Measurements from ENCODE around the gene CRELD1.
"Not testable (repeated sequence)": the region's sequence is repeated elsewhere in the genome, so short reads cannot be mapped to it uniquely, and the experiment has no call there.

CRELD1 gene

GRCh38 chr3:9932843-9933560 is 632 bp upstream of the CRELD1 start:
- DNase-seq (ENCODE audit: low read depth in 1 of 2, low spot score in 1 of 2): peak; percentile 75 to 84

DNA sequence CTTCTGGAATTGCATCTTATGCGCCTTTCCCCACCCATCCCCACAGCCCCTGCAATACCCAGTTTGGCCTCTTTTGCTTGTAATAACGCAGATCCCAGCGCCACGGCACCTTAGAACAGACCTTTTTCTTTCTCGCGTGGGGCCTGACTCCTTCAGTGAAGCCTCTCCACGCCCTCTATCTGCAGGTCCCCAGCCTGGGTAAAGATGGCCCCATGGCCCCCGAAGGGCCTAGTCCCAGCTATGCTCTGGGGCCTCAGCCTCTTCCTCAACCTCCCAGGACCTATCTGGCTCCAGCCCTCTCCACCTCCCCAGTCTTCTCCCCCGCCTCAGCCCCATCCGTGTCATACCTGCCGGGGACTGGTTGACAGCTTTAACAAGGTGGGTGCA is 594 bp downstream of the CRELD1 start:
- no peak for DNase-seq (ENCODE audit: low read depth in 1 of 2, low spot score in 1 of 2)

GRCh38 chr3:9934993-9935392 is 1.4 kb downstream of the CRELD1 start:
- DNase-seq (ENCODE audit: low read depth in 1 of 2, low spot score in 1 of 2): no peak

- no peak for DNase-seq (ENCODE audit: low read depth in 1 of 2, low spot score in 1 of 2)
These were observed 2.4 kb downstream of the CRELD1 start for GRCh38 chr3:9935966-9936510.

DNA sequence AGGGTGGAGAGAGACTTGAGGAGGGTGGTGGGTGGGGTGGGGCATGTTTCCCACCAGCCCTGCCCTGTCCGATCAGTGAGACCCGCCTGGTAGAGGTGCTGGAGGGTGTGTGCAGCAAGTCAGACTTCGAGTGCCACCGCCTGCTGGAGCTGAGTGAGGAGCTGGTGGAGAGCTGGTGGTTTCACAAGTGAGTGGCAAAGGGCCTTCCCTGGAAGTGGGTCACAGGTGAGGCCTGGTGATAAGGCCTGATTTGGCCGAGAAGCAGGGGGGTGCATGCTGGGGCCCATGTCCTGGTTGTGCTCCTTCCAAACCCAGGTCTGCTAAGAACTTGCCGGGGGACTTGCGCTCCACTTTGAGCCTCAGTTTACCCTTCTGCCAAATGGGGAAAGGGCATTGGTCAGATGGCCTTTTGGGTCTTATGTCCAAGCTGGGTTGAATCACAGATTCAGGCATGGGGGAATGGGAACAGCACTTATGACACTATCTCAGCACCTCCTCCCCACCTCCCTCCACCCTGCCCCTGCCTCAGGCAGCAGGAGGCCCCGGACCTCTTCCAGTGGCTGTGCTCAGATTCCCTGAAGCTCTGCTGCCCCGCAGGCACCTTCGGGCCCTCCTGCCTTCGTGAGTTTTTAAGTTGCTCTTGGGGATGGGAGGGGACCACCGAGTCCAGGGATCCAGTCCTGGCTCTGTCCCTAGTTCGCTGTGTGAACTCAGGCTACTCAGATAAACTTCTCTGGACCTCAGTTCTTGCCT is 4.0 kb downstream of the CRELD1 start:
- DNase-seq (ENCODE audit: low read depth in 1 of 2, low spot score in 1 of 2): no peak

DNA sequence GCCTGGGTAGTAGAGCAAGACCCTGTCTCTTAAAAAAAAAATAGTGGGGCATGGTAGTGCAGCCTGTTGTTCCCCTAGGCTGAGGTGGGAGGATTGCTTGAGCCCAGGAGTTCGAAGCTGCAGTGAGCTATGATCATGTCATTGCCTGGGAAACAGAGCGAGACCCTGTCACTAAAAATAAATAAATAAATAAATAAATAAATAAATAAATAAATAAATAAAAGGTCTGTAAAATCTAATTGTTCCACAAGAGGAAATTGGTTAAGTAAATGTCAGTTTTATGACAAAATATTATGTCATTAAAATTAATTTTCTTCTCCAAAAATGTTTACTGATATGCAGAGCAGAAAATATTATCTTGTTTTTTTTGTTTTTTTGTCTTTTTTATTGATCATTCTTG is 5.3 kb downstream of the CRELD1 start:
- no peak for DNase-seq (ENCODE audit: low read depth in 1 of 2, low spot score in 1 of 2)

DNA sequence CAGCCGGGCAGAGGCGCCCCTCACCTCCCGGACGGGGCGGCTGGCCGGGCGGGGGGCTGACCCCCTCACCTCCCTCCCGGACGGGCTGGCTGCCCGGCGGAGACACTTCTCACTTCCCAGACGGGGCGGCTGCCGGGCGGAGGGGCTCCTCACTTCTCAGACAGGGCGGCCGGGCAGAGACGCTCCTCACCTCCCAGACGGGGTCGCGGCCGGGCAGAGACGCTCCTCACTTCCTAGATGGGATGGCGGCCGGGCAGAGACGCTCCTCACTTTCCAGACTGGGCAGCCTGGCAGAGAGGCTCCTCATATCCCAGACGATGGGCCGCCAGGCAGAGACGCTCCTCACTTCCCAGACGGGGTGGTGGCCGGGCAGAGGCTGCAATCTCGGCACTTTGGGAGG is 6.3 kb downstream of the CRELD1 start:
- DNase-seq (ENCODE audit: low read depth in 1 of 2, low spot score in 1 of 2): not testable (repeated sequence)

DNA sequence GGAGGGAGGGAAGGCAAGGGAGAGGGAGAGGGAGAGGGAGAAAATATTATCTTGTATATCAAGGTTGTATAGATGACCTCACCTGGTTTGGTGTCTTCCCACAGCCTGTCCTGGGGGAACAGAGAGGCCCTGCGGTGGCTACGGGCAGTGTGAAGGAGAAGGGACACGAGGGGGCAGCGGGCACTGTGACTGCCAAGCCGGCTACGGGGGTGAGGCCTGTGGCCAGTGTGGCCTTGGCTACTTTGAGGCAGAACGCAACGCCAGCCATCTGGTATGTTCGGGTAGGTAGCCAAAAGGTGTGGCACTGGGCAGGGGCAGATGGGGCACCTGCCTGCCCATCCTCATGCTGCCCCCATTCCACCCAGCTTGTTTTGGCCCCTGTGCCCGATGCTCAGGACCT is 7.1 kb downstream of the CRELD1 start:
- no peak for DNase-seq (ENCODE audit: low read depth in 1 of 2, low spot score in 1 of 2)

DNA sequence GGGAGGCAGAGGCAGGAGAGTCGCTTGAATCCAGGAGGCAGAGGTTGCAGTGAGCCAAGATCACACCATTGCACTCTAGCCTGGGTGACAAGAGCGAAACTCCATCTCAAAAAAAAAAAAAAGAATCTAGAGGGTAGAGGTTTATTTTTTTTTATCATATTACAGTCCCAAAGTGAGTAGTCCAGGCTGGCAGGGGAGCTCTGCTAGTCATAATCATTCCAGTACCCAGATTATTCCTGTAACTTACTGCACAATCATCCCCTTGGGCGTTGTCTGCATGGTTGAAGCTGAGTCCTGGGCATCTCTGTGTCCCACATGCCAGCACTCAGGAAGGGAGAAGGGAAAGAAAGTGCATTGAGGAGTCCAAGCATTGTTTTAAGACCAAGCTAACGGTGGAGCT is 8.5 kb downstream of the CRELD1 start:
- DNase-seq (ENCODE audit: low read depth in 1 of 2, low spot score in 1 of 2): no peak

- DNase-seq (ENCODE audit: low read depth in 1 of 2, low spot score in 1 of 2): no peak
These were observed 9.5 kb downstream of the CRELD1 start for GRCh38 chr3:9942934-9943690.

DNA sequence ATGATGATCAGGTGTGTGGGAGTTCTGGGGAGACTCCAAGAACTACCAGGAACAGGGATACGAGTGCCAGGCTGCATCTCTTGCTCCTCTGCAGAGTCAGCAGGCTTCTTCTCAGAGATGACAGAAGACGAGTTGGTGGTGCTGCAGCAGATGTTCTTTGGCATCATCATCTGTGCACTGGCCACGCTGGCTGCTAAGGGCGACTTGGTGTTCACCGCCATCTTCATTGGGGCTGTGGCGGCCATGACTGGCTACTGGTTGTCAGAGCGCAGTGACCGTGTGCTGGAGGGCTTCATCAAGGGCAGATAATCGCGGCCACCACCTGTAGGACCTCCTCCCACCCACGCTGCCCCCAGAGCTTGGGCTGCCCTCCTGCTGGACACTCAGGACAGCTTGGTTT is 10.6 kb downstream of the CRELD1 start:
- no peak for DNase-seq (ENCODE audit: low read depth in 1 of 2, low spot score in 1 of 2)

DNA sequence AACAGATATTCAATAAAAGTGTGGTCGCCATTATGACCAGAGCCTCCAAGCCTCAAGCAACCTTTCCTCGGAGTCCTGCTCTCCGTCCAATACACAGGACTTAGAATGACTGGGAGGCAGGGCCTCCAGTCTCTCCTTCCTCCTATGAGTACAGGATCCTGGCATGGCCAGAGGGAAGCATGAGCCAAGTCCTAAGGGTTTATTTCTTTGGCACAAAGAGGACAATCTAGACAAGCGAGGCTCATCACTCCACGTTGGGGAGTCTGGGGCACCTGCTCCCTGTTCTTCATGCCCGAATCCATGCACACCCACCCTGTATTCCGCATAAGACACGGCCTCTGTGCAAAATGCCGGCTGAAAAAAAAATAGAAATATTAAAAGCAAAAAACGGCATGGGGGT is 11.7 kb downstream of the CRELD1 start:
- no peak for DNase-seq (ENCODE audit: low read depth in 1 of 2, low spot score in 1 of 2)

- peak; percentile 68 to 70 for DNase-seq (ENCODE audit: low read depth in 1 of 2, low spot score in 1 of 2)
These were observed 12.7 kb downstream of the CRELD1 start for GRCh38 chr3:9946112-9947024.

GRCh38 chr3:9947025-9947995 is 13.7 kb downstream of the CRELD1 start:
- DNase-seq (ENCODE audit: low read depth in 1 of 2, low spot score in 1 of 2): no peak

- DNase-seq (ENCODE audit: low read depth in 1 of 2, low spot score in 1 of 2): no peak
These were observed 15.0 kb downstream of the CRELD1 start for GRCh38 chr3:9948586-9948985.

DNA sequence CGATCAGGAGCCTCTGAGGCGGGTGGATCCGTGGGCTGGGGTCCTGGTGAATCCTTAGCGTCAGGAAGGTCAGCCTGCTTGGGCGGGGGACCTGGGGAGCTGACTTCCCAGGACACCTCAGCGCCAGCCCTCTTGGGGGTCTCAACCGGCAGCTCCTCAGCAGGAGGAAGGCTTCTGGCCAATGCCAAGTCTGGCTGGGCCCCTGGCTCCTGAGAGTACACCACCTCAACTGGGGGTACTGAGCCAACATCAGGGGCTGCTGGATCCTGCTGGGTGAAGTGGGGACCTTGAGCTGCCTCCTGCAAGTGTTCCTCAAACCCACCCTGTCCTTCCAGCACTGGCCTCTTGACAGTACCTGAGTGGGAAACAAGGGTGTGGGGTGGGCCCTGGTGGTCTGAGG is 15.5 kb downstream of the CRELD1 start:
- DNase-seq (ENCODE audit: low read depth in 1 of 2, low spot score in 1 of 2): no peak

- DNase-seq (ENCODE audit: low read depth in 1 of 2, low spot score in 1 of 2): no peak
These were observed 16.0 kb downstream of the CRELD1 start for GRCh38 chr3:9949626-9950025.

DNA sequence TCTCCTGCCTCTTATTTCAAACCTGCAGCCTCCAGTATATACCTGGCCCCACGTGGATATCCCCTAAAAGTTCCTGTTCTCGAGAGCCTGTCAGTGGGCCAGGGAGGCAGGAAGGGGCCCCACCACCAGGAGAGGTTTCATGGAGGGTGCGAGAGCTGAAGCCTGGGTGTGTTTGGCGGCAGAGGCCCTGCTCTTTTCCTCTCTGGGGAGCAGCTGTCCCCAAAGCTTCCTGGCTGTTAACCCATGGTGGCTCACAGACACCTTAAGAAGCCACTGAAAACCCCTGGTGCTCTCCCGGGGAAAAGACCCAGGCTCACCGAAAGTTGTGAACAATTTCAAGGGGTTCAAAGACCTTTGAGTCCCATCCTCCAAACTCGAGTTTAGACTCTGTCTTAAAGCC is 17.5 kb downstream of the CRELD1 start:
- no peak for DNase-seq (ENCODE audit: low read depth in 1 of 2, low spot score in 1 of 2)

DNA sequence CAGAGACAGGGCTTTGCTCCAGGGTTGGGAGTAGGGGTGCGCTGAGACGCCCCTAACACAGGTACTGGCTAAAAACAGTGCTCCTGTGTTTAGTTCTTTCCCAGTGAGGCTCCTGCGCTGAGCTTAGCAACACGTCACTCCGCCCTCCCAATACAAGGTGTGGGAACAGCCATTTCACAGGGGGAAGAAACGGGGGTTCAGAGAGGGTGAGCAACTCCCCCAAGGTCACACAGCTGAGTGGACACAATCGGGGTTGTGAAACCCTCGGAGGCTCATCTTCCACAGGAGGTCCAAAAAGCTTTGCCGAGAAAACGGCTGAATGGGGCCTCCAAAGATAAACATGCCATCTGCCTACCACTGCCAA is 17.9 kb downstream of the CRELD1 start:
- DNase-seq (ENCODE audit: low read depth in 1 of 2, low spot score in 1 of 2): no peak

Data from stimulated activated CD4-positive, alpha-beta T cell treated with anti-CD3 and anti-CD28 coated beads, Interleukin-15, amount 100 ng/mL, for 1 hour (primary cell).